GM19438 (cell line): ENCODE measurements around the gene NCKIPSD.

ENCODE experiments used
- ATAC-seq: cut with Tn5 transposase; IDR thresholded peaks from one replicate; pipeline ENCODE4 v1.9.1; 2021; ENCODE audit warnings: low read depth; ENCODE audit not compliant: unreplicated experiment

The NCKIPSD gene

DNA sequence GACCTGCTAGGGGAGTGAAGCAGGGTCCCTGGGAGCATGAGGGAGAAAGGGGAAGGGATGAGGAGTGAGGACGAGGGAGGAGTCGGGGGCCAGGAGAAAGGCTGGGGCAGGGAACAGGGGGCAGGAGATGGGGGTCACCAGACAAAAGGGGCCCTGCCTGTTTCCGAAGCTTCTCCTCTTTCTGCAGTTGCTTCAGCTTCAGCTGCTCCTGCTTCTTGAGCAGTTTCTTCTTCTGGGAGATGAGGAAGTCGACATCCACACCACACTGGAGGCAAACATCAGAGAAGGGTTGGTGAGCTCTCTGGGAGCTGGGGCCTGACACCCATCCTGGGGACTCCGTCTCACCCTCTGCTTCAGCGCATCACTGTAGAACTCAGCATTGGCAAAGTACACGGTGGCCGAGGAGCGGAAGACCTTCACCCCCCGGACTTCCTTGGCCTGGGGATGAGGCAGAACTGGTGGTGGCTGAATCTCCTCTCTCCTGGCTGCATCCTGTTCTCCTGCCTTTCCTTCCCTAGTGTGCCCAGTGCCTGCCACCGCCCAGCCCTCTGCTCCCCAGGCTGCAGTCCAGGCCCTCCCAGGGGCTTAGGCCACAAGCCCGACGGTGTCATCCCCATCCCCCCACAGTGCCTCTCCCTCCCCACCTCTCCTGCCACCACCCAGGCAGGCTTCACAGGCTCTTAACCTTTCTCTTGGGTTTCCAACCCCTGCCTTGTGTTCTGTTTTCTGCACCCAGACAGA, 57.3 kb downstream of the NCKIPSD start:
- no peak for ATAC-seq

DNA sequence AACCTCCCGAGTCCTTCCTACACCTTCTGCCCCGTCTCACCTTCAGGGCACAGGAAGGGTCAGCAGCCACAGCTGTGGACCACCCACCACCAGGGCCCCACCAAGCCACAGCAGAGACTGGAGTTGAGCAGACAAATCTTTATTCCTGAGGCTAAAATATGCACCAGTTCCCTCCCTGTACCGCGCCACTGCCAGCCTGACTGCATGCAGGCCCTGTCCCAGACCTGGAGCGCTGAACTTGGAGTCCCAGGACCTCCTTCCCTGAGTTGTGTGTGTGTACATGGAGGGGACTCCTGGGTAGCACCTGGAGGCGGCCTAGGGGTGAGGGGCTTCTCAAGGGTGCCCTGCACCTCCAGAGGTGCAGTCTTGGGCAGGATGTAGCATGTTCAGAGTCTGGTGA, 60.1 kb downstream of the NCKIPSD start:
- no peak for ATAC-seq

- no peak for ATAC-seq
These were observed 60.9 kb downstream of the NCKIPSD start for GRCh38 chr3:48624767-48625166.

- ATAC-seq, result no peak
These were observed 61.7 kb downstream of the NCKIPSD start for GRCh38 chr3:48623851-48624547.
